ENCODE measurements around the gene ATP8A2. TPM values are rescaled to one million over a fixed set of nuclear protein-coding genes. Genes with fewer than 3 reads are reported as not detected.

Gene ATP8A2
- total RNA-seq, 2 experiments from 2014 or later = 0.92 to 0.94 TPM

DNA sequence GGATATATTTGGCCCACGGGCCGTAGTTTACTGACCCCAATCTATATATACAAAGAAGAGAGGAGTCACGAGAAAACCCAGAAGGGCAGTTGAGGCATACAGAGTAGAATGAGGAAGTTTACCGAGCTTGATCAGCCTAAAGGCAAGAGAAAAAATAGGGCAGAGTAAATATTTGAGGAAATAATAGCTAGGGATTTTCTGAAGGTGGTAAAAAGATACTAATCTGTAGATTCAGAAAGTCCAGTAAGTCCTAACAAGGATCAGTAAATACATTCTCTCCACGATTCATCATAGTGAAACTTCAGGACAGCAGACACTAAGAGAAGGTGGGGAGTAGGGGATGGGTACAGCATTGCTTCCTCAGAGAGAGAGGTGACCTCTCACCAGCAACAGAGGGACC is 248.1 kb downstream of the ATP8A2 start:
- Mint-ChIP-seq H3K27ac (no peak overlapping the region), H3K4me1 (ENCODE audit: low read depth) (no peaks in the 10 kb centered on the region), H3K27me3 (peaks cover 6% of the 10 kb centered on the region), H3K9me3 (no peaks in the 10 kb centered on the region), H3K4me3 (no peak overlapping the region), H3K36me3 (ENCODE audit: low read depth) (no peaks in the 10 kb centered on the region)
- CTCF ChIA-PET = no interaction called here
- TF ChIP-seq, protein P1, sequence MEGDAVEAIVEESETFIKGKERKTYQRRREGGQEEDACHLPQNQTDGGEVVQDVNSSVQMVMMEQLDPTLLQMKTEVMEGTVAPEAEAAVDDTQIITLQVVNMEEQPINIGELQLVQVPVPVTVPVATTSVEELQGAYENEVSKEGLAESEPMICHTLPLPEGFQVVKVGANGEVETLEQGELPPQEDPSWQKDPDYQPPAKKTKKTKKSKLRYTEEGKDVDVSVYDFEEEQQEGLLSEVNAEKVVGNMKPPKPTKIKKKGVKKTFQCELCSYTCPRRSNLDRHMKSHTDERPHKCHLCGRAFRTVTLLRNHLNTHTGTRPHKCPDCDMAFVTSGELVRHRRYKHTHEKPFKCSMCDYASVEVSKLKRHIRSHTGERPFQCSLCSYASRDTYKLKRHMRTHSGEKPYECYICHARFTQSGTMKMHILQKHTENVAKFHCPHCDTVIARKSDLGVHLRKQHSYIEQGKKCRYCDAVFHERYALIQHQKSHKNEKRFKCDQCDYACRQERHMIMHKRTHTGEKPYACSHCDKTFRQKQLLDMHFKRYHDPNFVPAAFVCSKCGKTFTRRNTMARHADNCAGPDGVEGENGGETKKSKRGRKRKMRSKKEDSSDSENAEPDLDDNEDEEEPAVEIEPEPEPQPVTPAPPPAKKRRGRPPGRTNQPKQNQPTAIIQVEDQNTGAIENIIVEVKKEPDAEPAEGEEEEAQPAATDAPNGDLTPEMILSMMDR (IDR thresholded peaks at IDR 0.05) = no peak
- DNase-seq = no peak
- POLR2A ChIA-PET = no interaction called here
- no peak for ATAC-seq
- intact Hi-C loops (cut with micrococcal nuclease) = no loop called here

DNA sequence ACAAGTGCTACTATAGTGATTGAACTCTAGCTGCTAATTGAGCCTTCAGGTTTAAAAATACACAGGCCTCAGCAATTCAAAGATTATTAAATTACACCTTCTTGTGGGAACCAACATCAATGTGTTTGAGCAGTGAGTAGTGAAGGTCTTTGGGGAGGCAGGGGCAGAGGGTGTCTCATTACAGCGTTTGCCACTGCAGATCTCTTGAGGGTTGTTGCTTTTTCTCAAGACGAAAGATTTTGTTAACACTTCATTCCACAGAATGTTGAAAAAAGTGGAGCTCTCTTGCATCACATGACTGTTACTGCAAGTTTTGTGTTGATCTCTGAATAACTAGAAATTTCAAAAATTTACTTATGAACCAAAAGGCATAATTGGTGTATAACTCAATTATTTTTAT is 253.6 kb downstream of the ATP8A2 start:
- ChIA-PET CTCF (interaction anchor here (0.6 kb wide), 1 partner anchor 1130 kb away, joined by 3 read pairs; no protein-coding TSS in a partner anchor), POLR2A (no interaction called here)
- Mint-ChIP-seq H3K4me3 (no peak overlapping the region), H3K4me1 (ENCODE audit: low read depth) (no peaks in the 10 kb centered on the region), H3K36me3 (ENCODE audit: low read depth) (no peaks in the 10 kb centered on the region), H3K9me3 (peaks cover 4% of the 10 kb centered on the region), H3K27me3 (no peaks in the 10 kb centered on the region), H3K27ac (no peak overlapping the region)
- TF ChIP-seq, protein P1 (IDR thresholded peaks at IDR 0.05) = no peak
- intact Hi-C loops (cut with micrococcal nuclease) = no loop called here
- ATAC-seq (no peak), DNase-seq (no peak)

DNA sequence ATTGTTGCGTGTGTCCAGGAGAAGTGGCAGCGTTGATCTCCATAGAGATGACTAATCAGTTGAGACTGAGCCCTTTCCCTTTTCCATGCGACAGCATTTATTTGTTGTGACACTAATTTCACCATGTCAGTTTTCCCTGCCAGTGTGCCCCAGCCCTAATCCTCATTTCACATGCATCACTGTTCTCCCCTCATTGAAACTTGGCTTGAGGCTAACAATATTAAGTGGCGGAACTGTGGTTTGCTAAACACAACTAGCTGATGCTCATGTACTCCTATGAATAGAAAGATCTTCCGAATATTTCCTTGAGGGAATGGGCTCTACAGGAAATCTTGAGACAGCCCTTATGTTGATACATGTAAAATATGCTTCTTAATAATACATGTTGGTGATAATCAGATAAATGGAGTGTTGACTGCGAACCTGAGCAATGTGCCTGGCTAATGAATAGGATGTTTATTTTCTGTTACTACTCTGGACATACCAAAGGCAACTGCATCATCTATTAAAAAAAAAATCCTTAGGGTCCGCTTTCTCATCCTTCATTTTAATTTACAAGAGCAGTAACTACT is 258.6 kb downstream of the ATP8A2 start:
- Mint-ChIP-seq H3K36me3 (ENCODE audit: low read depth) (no peaks in the 10 kb centered on the region), H3K4me3 (no peak overlapping the region), H3K27ac (no peak overlapping the region), H3K9me3 (peaks cover 4% of the 10 kb centered on the region), H3K4me1 (ENCODE audit: low read depth) (no peaks in the 10 kb centered on the region), H3K27me3 (peaks cover 5% of the 10 kb centered on the region)
- intact Hi-C loops (cut with micrococcal nuclease) = no loop called here
- ATAC-seq = no peak
- ChIA-PET CTCF (no interaction called here), POLR2A (no interaction called here)
- DNase-seq = no peak
- TF ChIP-seq, protein P1 (IDR thresholded peaks at IDR 0.05) = no peak

DNA sequence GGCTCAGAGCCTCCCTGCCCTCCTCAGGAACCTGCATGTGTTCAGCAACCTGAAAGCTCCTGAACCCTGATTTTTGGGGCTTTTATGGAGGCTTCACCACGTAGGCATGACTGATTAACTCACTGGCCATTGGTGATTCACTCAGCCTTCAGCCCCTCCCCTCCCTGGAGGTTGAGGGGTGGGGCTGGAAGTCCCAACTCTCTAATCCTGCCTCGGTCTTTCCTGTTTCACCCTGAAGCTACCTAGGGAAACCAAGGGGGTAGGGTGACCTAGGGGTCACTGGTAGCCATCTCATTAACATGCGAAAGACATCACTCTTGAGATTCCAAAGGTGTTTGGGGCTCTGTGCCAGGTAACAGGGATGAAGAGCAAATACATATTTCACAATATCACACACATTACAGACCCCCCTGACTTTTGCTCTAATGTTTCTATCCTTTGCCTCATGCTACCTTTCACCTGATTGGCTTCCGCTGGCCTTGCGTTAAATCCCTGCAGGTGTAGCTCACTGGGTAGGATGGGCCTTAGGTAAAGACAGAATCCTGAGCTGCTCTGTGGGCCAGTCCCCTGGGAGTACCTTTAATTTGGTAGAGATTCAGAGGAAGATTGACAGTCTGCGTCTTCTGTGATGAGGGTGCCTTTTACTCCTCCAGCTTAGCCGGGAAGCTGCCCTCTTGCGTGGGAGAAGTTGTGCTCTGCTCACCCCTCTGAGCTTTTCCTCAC is 260.6 kb downstream of the ATP8A2 start:
- ChIA-PET CTCF (no interaction called here), POLR2A (no interaction called here)
- Mint-ChIP-seq H3K4me1 (ENCODE audit: low read depth) (no peaks in the 10 kb centered on the region), H3K36me3 (ENCODE audit: low read depth) (no peaks in the 10 kb centered on the region), H3K4me3 (no peak overlapping the region), H3K9me3 (no peaks in the 10 kb centered on the region), H3K27ac (no peak overlapping the region), H3K27me3 (peaks cover 8% of the 10 kb centered on the region)
- DNase-seq (no peak), ATAC-seq (no peak)
- TF ChIP-seq, protein P1 (IDR thresholded peaks at IDR 0.05) = no peak
- intact Hi-C loops (cut with micrococcal nuclease) = no loop called here

DNA sequence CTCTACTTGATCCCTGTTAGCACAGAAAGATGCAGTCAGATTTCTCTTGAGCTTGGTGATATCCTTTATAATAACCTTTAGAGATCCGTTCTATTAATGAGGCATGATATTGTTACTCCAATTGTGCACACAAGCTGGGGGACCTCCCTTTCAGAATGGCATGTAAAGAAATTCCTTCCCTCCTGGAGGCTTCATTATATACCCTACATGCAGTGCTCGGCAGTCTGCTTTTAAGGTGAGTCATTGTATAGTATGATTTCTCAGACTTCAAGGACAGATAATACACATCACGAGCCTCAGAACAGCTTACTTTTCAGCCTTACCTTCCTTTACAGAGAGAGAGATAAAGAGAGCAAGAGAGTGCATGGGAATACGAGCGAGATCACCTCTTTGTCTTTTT is 261.3 kb downstream of the ATP8A2 start:
- intact Hi-C loops (cut with micrococcal nuclease) = no loop called here
- Mint-ChIP-seq H3K9me3 (no peaks in the 10 kb centered on the region), H3K36me3 (ENCODE audit: low read depth) (no peaks in the 10 kb centered on the region), H3K4me3 (no peak overlapping the region), H3K4me1 (ENCODE audit: low read depth) (no peaks in the 10 kb centered on the region), H3K27me3 (peaks cover 8% of the 10 kb centered on the region), H3K27ac (no peak overlapping the region)
- ChIA-PET POLR2A (no interaction called here), CTCF (no interaction called here)
- TF ChIP-seq, protein P1 (IDR thresholded peaks at IDR 0.05) = no peak
- ATAC-seq (no peak), DNase-seq (no peak)
